IMR-90 (cell line): Measurements from ENCODE around the gene STRIP1. TPM values are rescaled to one million over a fixed set of nuclear protein-coding genes. Genes with fewer than 3 reads are reported as not detected.

Source experiments
- ATAC-seq: fragments of 200-7000 bp; cut with Tn5 transposase; 2 replicates; pipeline ENCODE4 v1.9.1; 2020; ENCODE audit warnings: low read depth, mild to moderate bottlenecking, moderate library complexity
- BruUV-seq: library from RNA; stranded (reverse); fragments of 400-500 nt; replicated peaks from 2 replicates; lab custom pipeline; 2021; lab: Mats Ljungman, UMichigan
- CTCF ChIA-PET: fragments of 300-600 bp; formaldehyde crosslinking; extraction: SDS; loops from one replicate; lab custom pipeline; 2021; ENCODE audit warnings: antibody characterized with exemption; lab: Yijun Ruan, JAX
- POLR2A ChIA-PET: fragments of 300-600 bp; sonication (Branson Sonifier 250); formaldehyde crosslinking; loops from one replicate; lab custom pipeline; 2022; ENCODE audit warnings: antibody characterized with exemption; ENCODE audit not compliant: unreplicated experiment; lab: Charles Lee
- DNase-seq: peaks from one replicate; pipeline ENCODE4 v3.0.0; 2013
- H2AFZ ChIP-seq: replicated peaks from 2 replicates; pipeline ENCODE3; 2013; ENCODE audit warnings: low read length, mild to moderate bottlenecking; ENCODE audit not compliant: poor library complexity
- H2AK5ac ChIP-seq: 2 replicates; pipeline ENCODE4 v1.6.1; 2013; ENCODE audit warnings: low read depth, low read length, inconsistent platforms
- H2AK9ac ChIP-seq: replicated peaks from 2 replicates; pipeline ENCODE3; 2013; ENCODE audit warnings: mild to moderate bottlenecking, low read depth, low read length, moderate library complexity; ENCODE audit not compliant: poor library complexity
- H2BK120ac ChIP-seq: 2 replicates; pipeline ENCODE4 v1.6.1; 2013; ENCODE audit warnings: low read depth, low read length, inconsistent platforms
- H2BK15ac ChIP-seq: 3 replicates; pipeline ENCODE4 v1.6.1; 2013; ENCODE audit warnings: low read depth, low read length, inconsistent platforms
- H2BK20ac ChIP-seq: 2 replicates; pipeline ENCODE4 v1.6.1; 2013; ENCODE audit warnings: low read depth, mild to moderate bottlenecking, inconsistent platforms, low read length, moderate library complexity
- H2BK5ac ChIP-seq: 2 replicates; pipeline ENCODE4 v1.6.1; 2013; ENCODE audit warnings: mild to moderate bottlenecking, low read depth, low read length, inconsistent platforms; ENCODE audit not compliant: poor library complexity, severe bottlenecking
- H3K14ac ChIP-seq: replicated peaks from 2 replicates; pipeline ENCODE4 v1.6.1; 2013; ENCODE audit warnings: low read depth, low read length, inconsistent platforms
- H3K18ac ChIP-seq: 2 replicates; pipeline ENCODE4 v1.6.1; 2013; ENCODE audit warnings: low read depth, low read length, control low read depth
- H3K23ac ChIP-seq: 2 replicates; pipeline ENCODE4 v1.6.1; 2013; ENCODE audit warnings: low read depth, low read length, inconsistent platforms
- H3K27ac ChIP-seq: 2 replicates; pipeline ENCODE4 v1.5.1; 2013; ENCODE audit warnings: mild to moderate bottlenecking, control low read depth, low read length; ENCODE audit not compliant: insufficient read depth
- H3K27me3 ChIP-seq: 2 replicates; pipeline ENCODE4 v1.6.1; 2013; ENCODE audit warnings: low read length; ENCODE audit not compliant: control insufficient read depth, insufficient read depth
- H3K36me3 ChIP-seq: 2 replicates; pipeline ENCODE4 v1.6.1; 2013; ENCODE audit warnings: low read length, mixed read lengths; ENCODE audit not compliant: control insufficient read depth, insufficient read depth
- H3K4ac ChIP-seq: 2 replicates; pipeline ENCODE4 v1.6.1; 2013; ENCODE audit warnings: low read depth, low read length, inconsistent platforms
- H3K4me1 ChIP-seq: 2 replicates; pipeline ENCODE4 v1.6.1; 2013; ENCODE audit warnings: low read length, mixed read lengths; ENCODE audit not compliant: control insufficient read depth, insufficient read depth
- H3K4me2 ChIP-seq: 2 replicates; pipeline ENCODE4 v1.6.1; 2013; ENCODE audit warnings: low read depth, mild to moderate bottlenecking, control low read depth, low read length, moderate library complexity
- H3K4me3 ChIP-seq: 2 replicates; pipeline ENCODE4 v1.5.1; 2013; ENCODE audit warnings: low read depth, mild to moderate bottlenecking, control low read depth, low read length, moderate library complexity; ENCODE audit not compliant: insufficient read depth
- H3K56ac ChIP-seq: 2 replicates; pipeline ENCODE4 v1.6.1; 2013; ENCODE audit warnings: low read length, inconsistent platforms; ENCODE audit not compliant: insufficient read depth; ENCODE audit errors: extremely low read depth
- H3K79me1 ChIP-seq, 2 experiments: 2 replicates each; pipeline ENCODE4 v1.6.1; 2013; ENCODE audit warnings: low read length in 2 of 2, inconsistent platforms in 1 of 2, low read depth in 1 of 2
- H3K9ac ChIP-seq: 2 replicates; pipeline ENCODE4 v1.6.1; 2013; ENCODE audit warnings: low read depth, low read length, control low read depth
- H3K9me1 ChIP-seq: 2 replicates; pipeline ENCODE4 v1.6.1; 2013; ENCODE audit warnings: low read length, inconsistent platforms; ENCODE audit not compliant: insufficient read depth
- H3K9me3 ChIP-seq: 2 replicates; pipeline ENCODE4 v1.6.1; 2013; ENCODE audit warnings: low read length; ENCODE audit not compliant: control insufficient read depth, insufficient read depth
- H4K20me1 ChIP-seq: 2 replicates; pipeline ENCODE4 v1.6.1; 2013; ENCODE audit warnings: low read length, inconsistent platforms; ENCODE audit not compliant: insufficient read depth
- H4K5ac ChIP-seq: 2 replicates; pipeline ENCODE4 v1.6.1; 2013; ENCODE audit warnings: mild to moderate bottlenecking, low read depth, low read length, control low read depth
- H4K8ac ChIP-seq, 2 experiments: 2 replicates each; pipeline ENCODE4 v1.6.1; 2013; ENCODE audit warnings: low read depth in 2 of 2, low read length in 2 of 2, control low read depth in 1 of 2, inconsistent platforms in 1 of 2
- H4K91ac ChIP-seq: 2 replicates; pipeline ENCODE4 v1.6.1; 2013; ENCODE audit warnings: low read depth, low read length, inconsistent platforms; ENCODE audit not compliant: insufficient read depth
- CHD1 ChIP-seq: IDR thresholded peaks from 2 replicates; pipeline ENCODE4 v1.6.1; 2012; ENCODE audit warnings: low read depth, low read length, improper control_type of control experiment
- CTCF ChIP-seq: conservative IDR thresholded peaks from 2 replicates; pipeline ENCODE4 v1.5.1; 2012; ENCODE audit warnings: mild to moderate bottlenecking, low read depth, low read length, improper control_type of control experiment
- MXI1 ChIP-seq: IDR thresholded peaks from 2 replicates; pipeline ENCODE4 v1.6.1; 2012; ENCODE audit warnings: low read depth, mild to moderate bottlenecking, low read length, moderate library complexity, borderline replicate concordance
- RAD21 ChIP-seq: IDR thresholded peaks from 2 replicates; pipeline ENCODE4 v1.6.1; 2012; ENCODE audit warnings: low read length, improper control_type of control experiment
- RCOR1 ChIP-seq: IDR thresholded peaks from 2 replicates; pipeline ENCODE4 v1.6.1; 2012; ENCODE audit warnings: mild to moderate bottlenecking, low read length, improper control_type of control experiment; ENCODE audit not compliant: insufficient replicate concordance
- RFX5 ChIP-seq: IDR thresholded peaks from 2 replicates; pipeline ENCODE4 v1.8.0; 2012; ENCODE audit warnings: low read depth, mild to moderate bottlenecking, low read length, moderate library complexity
- SMC3 ChIP-seq: fragments of 150-350 bp; IDR thresholded peaks from 2 replicates; pipeline ENCODE4 v1.6.1; 2016; ENCODE audit warnings: low read depth, mild to moderate bottlenecking, antibody characterized with exemption, low read length, moderate library complexity
- WGBS, 2 experiments: methylation state at CpG; one replicate each; pipeline versions ENCODE4 v1.1.5 to v1.1.7; 2013; ENCODE audit warnings: missing lambda C conversion rate in 2 of 2; ENCODE audit not compliant: insufficient read length in 1 of 2; ENCODE audit errors: extremely low coverage in 2 of 2; 5-methylcytosine and 5-hydroxymethylcytosine counted together
- dilution Hi-C: fragments of 300-500 bp; cut with HindIII; formaldehyde crosslinking; loops from one replicate; pipeline ENCODE4 v1.14.3; 2018; ENCODE audit warnings: low sequenced_read_pairs; ENCODE audit not compliant: unreplicated experiment
- in situ Hi-C: fragments of 300-500 bp; cut with MboI; formaldehyde crosslinking; loops from 3 replicates; pipeline ENCODE4 v1.14.3; 2019; ENCODE audit warnings: low sequenced_read_pairs, inconsistent platforms, mixed read lengths
- intact Hi-C: fragments of 100-400 bp; cut with micrococcal nuclease; formaldehyde crosslinking; loops from 2 replicates; pipeline ENCODE4 v1.10.0; 2022
- polyA plus RNA-seq, 3 experiments: library from polyadenylated mRNA; depleted of rRNA; stranded (reverse); fragments of >200 nt; gene quantifications; 2 replicates each; pipeline ENCODE4 v1.2.3, GENCODE V29; 2012; ENCODE audit warnings: low replicate concordance in 1 of 3
- total RNA-seq: library from RNA; depleted of rRNA; stranded (reverse); fragments of >200 nt; gene quantifications from 2 replicates; pipeline ENCODE4 v1.2.3, GENCODE V29; 2012
- TF ChIP-seq, protein P1 (sequence below): fragments of 150-350 bp; IDR thresholded peaks from 2 replicates; pipeline ENCODE4 v1.6.1; 2017; ENCODE audit warnings: mild to moderate bottlenecking, antibody characterized with exemption, low read length, low read depth

The STRIP1 gene
- total and polyA plus RNA-seq, 2 of the 4 experiments (the other 2 are of a cell fraction), result 30.4 to 33.5 TPM

GRCh38 chr1:110064576-110065337 is 30.3 kb downstream of the STRIP1 start (continued):
- no peak for TF ChIP-seq SMC3

- dilution Hi-C loops (no loop called here), intact Hi-C loops (no loop called here), in situ Hi-C loops (no loop called here)
- no peak overlapping the region for H2BK120ac ChIP-seq
- H3K23ac ChIP-seq, result no peak overlapping the region
- TF ChIP-seq RCOR1 (no peak), CTCF (no peak), CHD1 (no peak), RFX5 (no peak), RAD21 (no peak), MXI1 (no peak)
- TF ChIP-seq, protein P1, sequence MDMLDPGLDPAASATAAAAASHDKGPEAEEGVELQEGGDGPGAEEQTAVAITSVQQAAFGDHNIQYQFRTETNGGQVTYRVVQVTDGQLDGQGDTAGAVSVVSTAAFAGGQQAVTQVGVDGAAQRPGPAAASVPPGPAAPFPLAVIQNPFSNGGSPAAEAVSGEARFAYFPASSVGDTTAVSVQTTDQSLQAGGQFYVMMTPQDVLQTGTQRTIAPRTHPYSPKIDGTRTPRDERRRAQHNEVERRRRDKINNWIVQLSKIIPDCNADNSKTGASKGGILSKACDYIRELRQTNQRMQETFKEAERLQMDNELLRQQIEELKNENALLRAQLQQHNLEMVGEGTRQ, result no peak
- ChIA-PET POLR2A (no interaction called here), CTCF (interaction anchor here (0.9 to 1.5 kb wide), 2 partner anchors 10 to 22 kb away, joined by 3 to 6 read pairs; no protein-coding TSS in a partner anchor)
- H4K8ac ChIP-seq, result no peak overlapping the region
- no peak overlapping the region for H2BK15ac ChIP-seq
- no peaks in the 10 kb centered on the region; the same call in 1 of the 2 replicates for H3K4me1 ChIP-seq
- H2AK5ac ChIP-seq, result no peak overlapping the region
- no peak overlapping the region for H4K91ac ChIP-seq
- no peak for ATAC-seq
- WGBS, 2 experiments, result 92% methylated on average over 2 of the region's 5 CpGs; no CpG with 5 or more reads in 1 of the 2 experiments
- no peak overlapping the region for H3K18ac ChIP-seq
- no peak overlapping the region for H2AK9ac ChIP-seq
- H2BK20ac ChIP-seq, result no peak overlapping the region
- H4K20me1 ChIP-seq, result peaks cover 26% of the 10 kb centered on the region; the same call in 1 of the 2 replicates
- H3K27me3 ChIP-seq, result peaks cover 49% of the 10 kb centered on the region
- H3K4me3 ChIP-seq, result no peak overlapping the region
- DNase-seq, result no peak
- H3K36me3 ChIP-seq, result no peaks in the 10 kb centered on the region
- no peak overlapping the region for H3K56ac ChIP-seq
- no peak overlapping the region for H3K9ac ChIP-seq
- H3K27ac ChIP-seq, result no peak overlapping the region
- H3K4me2 ChIP-seq, result no peak overlapping the region
- H3K9me3 ChIP-seq, result peaks cover 24% of the 10 kb centered on the region
- H3K9me1 ChIP-seq, result no peaks in the 10 kb centered on the region
- H2BK5ac ChIP-seq, result no peak overlapping the region
- H3K14ac ChIP-seq, result no peak overlapping the region
- no peak overlapping the region for H4K5ac ChIP-seq
- H3K79me1 ChIP-seq, result no peaks in the 10 kb centered on the region
- BruUV-seq, result no TSS peak
- no peak overlapping the region for H2AFZ ChIP-seq
- H3K4ac ChIP-seq, result no peak overlapping the region
These were observed 31.4 kb downstream of the STRIP1 start for GRCh38 chr1:110065841-110066240.
